ENCODE measurements around the gene MYL3.

GRCh38 chr3:46894256-46894655 lies 31.0 kb upstream of the MYL3 start:
- TF ChIP-seq CTCF (IDR thresholded peaks at IDR 0.05) = no peak
- TF ChIP-seq POLR2A (IDR thresholded peaks at IDR 0.05) = no peak
